ENCODE results near the gene KCNA3.
"Not testable (repeated sequence)": the region's sequence is repeated elsewhere in the genome, so short reads cannot be mapped to it uniquely, and the experiment has no call there.

Gene KCNA3

GRCh38 chr1:110677526-110677925 is 2.8 kb upstream of the KCNA3 start:
- DNase-seq (ENCODE audit: low read depth in 3 of 3) = no peak

- DNase-seq (ENCODE audit: low read depth in 3 of 3) = no peak
These were observed 2.2 kb upstream of the KCNA3 start for GRCh38 chr1:110676970-110677369.

GRCh38 chr1:110675060-110675791 is 486 bp upstream of the KCNA3 start:
- no peak for DNase-seq (ENCODE audit: low read depth in 3 of 3)

- no peak for DNase-seq (ENCODE audit: low read depth in 3 of 3)
These were observed 869 bp downstream of the KCNA3 start for GRCh38 chr1:110673805-110674336.

- peak in 1 of 3 experiments; percentile 3 for DNase-seq (ENCODE audit: low read depth in 3 of 3)
These were observed 1.5 kb downstream of the KCNA3 start for GRCh38 chr1:110673197-110673701.

GRCh38 chr1:110672753-110673108 is 2.0 kb downstream of the KCNA3 start:
- DNase-seq (ENCODE audit: low read depth in 3 of 3) = peak in 1 of 3 experiments; percentile 3

GRCh38 chr1:110672001-110672752 is 2.6 kb downstream of the KCNA3 start:
- peak; percentile 55 to 73 (median 63) for DNase-seq (ENCODE audit: low read depth in 3 of 3)

GRCh38 chr1:110671361-110671760 is 3.4 kb downstream of the KCNA3 start:
- DNase-seq (ENCODE audit: low read depth in 3 of 3) = no peak

- DNase-seq (ENCODE audit: low read depth in 3 of 3) = no peak
These were observed 6.2 kb downstream of the KCNA3 start for GRCh38 chr1:110668549-110668948.

- DNase-seq (ENCODE audit: low read depth in 3 of 3) = no peak
These were observed 7.0 kb downstream of the KCNA3 start for GRCh38 chr1:110667776-110668175.

GRCh38 chr1:110663241-110663640 is 11.5 kb downstream of the KCNA3 start:
- no peak for DNase-seq (ENCODE audit: low read depth in 3 of 3)

- DNase-seq (ENCODE audit: low read depth in 3 of 3) = not testable (repeated sequence)
These were observed 15.2 kb downstream of the KCNA3 start for GRCh38 chr1:110659559-110659958.

GRCh38 chr1:110657351-110657750 is 17.4 kb downstream of the KCNA3 start:
- no peak for DNase-seq (ENCODE audit: low read depth in 3 of 3)

GRCh38 chr1:110650609-110651008 is 24.1 kb downstream of the KCNA3 start:
- DNase-seq (ENCODE audit: low read depth in 3 of 3) = no peak

- no peak for DNase-seq (ENCODE audit: low read depth in 3 of 3)
These were observed 26.3 kb downstream of the KCNA3 start for GRCh38 chr1:110648417-110648816.

- no peak for DNase-seq (ENCODE audit: low read depth in 3 of 3)
These were observed 27.4 kb downstream of the KCNA3 start for GRCh38 chr1:110647254-110647891.

- no peak for DNase-seq (ENCODE audit: low read depth in 3 of 3)
These were observed 28.7 kb downstream of the KCNA3 start for GRCh38 chr1:110645821-110646735.

GRCh38 chr1:110645211-110645610 is 29.5 kb downstream of the KCNA3 start:
- DNase-seq (ENCODE audit: low read depth in 3 of 3) = no peak

- no peak for DNase-seq (ENCODE audit: low read depth in 3 of 3)
These were observed 30.8 kb downstream of the KCNA3 start for GRCh38 chr1:110643879-110644472.

- no peak for DNase-seq (ENCODE audit: low read depth in 3 of 3)
These were observed 34.9 kb downstream of the KCNA3 start for GRCh38 chr1:110639724-110640386.
